ENCODE measurements around the gene MEX3D.

The MEX3D gene

DNA sequence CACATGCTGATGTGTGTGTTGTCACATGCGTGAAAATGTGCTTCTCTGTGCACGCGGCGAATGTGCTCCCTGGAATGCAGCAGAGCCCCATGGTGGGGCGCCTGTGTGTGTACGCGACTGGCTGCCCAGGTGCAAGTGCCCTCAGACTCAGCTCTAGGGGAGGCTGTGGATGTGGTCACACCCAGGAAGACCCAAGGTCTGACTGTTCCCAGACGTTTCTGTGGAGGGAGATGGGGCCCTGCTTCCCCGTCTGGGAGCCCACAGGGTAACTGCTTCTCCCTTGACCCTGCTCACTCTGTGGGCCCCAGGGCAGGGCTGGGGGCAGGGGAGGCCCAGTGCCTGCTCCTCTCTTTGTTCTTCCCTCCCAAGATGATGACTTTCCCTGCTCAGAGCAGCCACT, 45.0 kb upstream of the MEX3D start (continued):
- TF ChIP-seq KLF9 (tag by site-specific recombination; IDR thresholded peaks at IDR 0.05; ENCODE audit: low read depth), result no peak
- TF ChIP-seq ZNF600 (tag by site-specific recombination; IDR thresholded peaks at IDR 0.05), result no peak
- no peak for TF ChIP-seq ZNF155 (tag by site-specific recombination; IDR thresholded peaks at IDR 0.05)
- TF ChIP-seq YY2 (tag by site-specific recombination; IDR thresholded peaks at IDR 0.05), result no peak
- TF ChIP-seq ZNF664 (tag by site-specific recombination; IDR thresholded peaks at IDR 0.05), result no peak
- TF ChIP-seq ZNF266 (tag by site-specific recombination; IDR thresholded peaks at IDR 0.05; ENCODE audit: low read depth), result no peak

DNA sequence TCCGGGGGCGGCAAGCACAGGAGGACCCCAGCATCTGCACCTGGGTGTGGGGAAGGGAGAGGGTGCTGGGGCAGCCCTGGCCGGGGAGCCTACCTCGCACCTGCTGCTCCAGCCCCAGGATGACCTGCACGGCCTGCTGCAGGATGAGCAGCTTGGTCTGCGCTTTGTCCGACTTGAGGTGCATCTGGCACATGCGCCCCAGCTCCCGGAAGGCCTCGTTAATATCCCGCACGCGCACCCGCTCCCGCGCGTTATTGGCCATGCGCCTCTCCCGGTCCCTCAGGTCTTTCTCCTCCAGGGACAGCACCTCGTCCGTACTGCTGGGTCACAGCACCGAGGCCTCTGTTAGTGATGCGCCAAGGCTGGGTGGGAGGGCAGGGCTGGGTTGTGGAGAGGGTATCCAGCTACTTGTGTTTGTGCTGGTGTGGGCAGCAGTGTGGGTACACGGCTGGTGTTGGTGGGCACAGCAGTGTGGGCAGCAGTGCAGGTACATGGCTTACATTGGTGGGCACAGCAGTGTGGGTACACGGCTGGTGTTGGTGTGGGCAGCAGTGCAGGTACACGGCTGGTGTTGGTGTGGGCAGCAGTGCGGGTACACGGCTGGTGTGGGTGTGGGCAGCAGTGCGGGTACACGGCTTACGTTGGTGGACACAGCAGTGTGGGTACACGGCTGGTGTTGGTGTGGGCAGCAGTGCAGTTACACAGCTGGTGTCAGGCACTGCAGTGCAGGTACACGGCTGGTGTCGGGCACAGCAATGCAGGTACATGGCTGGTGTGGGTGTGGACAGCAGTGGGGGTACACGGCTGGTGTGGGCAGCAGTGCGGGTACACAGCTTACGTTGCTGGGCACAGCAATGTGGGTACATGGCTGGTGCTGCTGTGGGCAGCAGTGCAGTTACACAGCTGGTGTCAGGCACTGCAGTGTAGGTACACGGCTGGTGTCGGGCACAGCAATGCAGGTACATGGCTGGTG, 44.3 kb upstream of the MEX3D start:
- peaks cover 11 to 73% of the 10 kb centered on the region in 2 experiments; a peak in 2 of 3 replicates for H3K36me3 ChIP-seq (ENCODE audit: control insufficient read depth in 2 of 2, insufficient read depth in 1 of 2, low read length in 2 of 2)
- no peak overlapping the region for H3K27ac ChIP-seq (ENCODE audit: extremely low read depth, low read depth, low read length)
- H3K4me3 ChIP-seq (ENCODE audit: low read depth, low read length), result no peak overlapping the region
- CTCF ChIA-PET, result no interaction called here
- TF ChIP-seq ZFHX2 (tag by site-specific recombination; conservative IDR thresholded peaks at IDR 0.05) (peak; percentile 61), EGR2 (tag by site-specific recombination; IDR thresholded peaks at IDR 0.05; ENCODE audit: low read depth) (peak; percentile 82), ZNF157 (tag by site-specific recombination; IDR thresholded peaks at IDR 0.05) (peak; percentile 100), ZNF707 (tag by site-specific recombination; IDR thresholded peaks at IDR 0.05) (no peak), ZNF768 (tag by site-specific recombination; IDR thresholded peaks at IDR 0.05) (no peak), OSR2 (tag by site-specific recombination; IDR thresholded peaks at IDR 0.05) (no peak), ZEB2 (tag by site-specific recombination; IDR thresholded peaks at IDR 0.05) (no peak), ZNF473 (tag by site-specific recombination; IDR thresholded peaks at IDR 0.05) (no peak), SALL2 (tag by site-specific recombination; IDR thresholded peaks at IDR 0.05; ENCODE audit: borderline replicate concordance) (no peak), ZNF610 (tag by site-specific recombination; IDR thresholded peaks at IDR 0.05; ENCODE audit: borderline replicate concordance) (no peak), ZNF366 (tag by site-specific recombination; conservative IDR thresholded peaks at IDR 0.05) (no peak), GLI4 (tag by site-specific recombination; IDR thresholded peaks at IDR 0.05) (no peak), REPIN1 (tag by site-specific recombination; IDR thresholded peaks at IDR 0.05; ENCODE audit: low read depth) (no peak)
- TF ChIP-seq, protein P1, sequence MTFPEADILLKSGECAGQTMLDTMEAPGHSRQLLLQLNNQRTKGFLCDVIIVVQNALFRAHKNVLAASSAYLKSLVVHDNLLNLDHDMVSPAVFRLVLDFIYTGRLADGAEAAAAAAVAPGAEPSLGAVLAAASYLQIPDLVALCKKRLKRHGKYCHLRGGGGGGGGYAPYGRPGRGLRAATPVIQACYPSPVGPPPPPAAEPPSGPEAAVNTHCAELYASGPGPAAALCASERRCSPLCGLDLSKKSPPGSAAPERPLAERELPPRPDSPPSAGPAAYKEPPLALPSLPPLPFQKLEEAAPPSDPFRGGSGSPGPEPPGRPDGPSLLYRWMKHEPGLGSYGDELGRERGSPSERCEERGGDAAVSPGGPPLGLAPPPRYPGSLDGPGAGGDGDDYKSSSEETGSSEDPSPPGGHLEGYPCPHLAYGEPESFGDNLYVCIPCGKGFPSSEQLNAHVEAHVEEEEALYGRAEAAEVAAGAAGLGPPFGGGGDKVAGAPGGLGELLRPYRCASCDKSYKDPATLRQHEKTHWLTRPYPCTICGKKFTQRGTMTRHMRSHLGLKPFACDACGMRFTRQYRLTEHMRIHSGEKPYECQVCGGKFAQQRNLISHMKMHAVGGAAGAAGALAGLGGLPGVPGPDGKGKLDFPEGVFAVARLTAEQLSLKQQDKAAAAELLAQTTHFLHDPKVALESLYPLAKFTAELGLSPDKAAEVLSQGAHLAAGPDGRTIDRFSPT (tag by site-specific recombination; IDR thresholded peaks at IDR 0.05), result peak; percentile 47; the same call in 1 of the 2 replicates
- TF ChIP-seq, protein P2, sequence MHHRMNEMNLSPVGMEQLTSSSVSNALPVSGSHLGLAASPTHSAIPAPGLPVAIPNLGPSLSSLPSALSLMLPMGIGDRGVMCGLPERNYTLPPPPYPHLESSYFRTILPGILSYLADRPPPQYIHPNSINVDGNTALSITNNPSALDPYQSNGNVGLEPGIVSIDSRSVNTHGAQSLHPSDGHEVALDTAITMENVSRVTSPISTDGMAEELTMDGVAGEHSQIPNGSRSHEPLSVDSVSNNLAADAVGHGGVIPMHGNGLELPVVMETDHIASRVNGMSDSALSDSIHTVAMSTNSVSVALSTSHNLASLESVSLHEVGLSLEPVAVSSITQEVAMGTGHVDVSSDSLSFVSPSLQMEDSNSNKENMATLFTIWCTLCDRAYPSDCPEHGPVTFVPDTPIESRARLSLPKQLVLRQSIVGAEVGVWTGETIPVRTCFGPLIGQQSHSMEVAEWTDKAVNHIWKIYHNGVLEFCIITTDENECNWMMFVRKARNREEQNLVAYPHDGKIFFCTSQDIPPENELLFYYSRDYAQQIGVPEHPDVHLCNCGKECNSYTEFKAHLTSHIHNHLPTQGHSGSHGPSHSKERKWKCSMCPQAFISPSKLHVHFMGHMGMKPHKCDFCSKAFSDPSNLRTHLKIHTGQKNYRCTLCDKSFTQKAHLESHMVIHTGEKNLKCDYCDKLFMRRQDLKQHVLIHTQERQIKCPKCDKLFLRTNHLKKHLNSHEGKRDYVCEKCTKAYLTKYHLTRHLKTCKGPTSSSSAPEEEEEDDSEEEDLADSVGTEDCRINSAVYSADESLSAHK (tag by site-specific recombination; IDR thresholded peaks at IDR 0.05), result no peak
- TF ChIP-seq, protein P3, sequence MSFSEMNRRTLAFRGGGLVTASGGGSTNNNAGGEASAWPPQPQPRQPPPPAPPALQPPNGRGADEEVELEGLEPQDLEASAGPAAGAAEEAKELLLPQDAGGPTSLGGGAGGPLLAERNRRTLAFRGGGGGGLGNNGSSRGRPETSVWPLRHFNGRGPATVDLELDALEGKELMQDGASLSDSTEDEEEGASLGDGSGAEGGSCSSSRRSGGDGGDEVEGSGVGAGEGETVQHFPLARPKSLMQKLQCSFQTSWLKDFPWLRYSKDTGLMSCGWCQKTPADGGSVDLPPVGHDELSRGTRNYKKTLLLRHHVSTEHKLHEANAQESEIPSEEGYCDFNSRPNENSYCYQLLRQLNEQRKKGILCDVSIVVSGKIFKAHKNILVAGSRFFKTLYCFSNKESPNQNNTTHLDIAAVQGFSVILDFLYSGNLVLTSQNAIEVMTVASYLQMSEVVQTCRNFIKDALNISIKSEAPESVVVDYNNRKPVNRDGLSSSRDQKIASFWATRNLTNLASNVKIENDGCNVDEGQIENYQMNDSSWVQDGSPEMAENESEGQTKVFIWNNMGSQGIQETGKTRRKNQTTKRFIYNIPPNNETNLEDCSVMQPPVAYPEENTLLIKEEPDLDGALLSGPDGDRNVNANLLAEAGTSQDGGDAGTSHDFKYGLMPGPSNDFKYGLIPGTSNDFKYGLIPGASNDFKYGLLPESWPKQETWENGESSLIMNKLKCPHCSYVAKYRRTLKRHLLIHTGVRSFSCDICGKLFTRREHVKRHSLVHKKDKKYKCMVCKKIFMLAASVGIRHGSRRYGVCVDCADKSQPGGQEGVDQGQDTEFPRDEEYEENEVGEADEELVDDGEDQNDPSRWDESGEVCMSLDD (tag by site-specific recombination; IDR thresholded peaks at IDR 0.05), result no peak
- TF ChIP-seq, protein P4, sequence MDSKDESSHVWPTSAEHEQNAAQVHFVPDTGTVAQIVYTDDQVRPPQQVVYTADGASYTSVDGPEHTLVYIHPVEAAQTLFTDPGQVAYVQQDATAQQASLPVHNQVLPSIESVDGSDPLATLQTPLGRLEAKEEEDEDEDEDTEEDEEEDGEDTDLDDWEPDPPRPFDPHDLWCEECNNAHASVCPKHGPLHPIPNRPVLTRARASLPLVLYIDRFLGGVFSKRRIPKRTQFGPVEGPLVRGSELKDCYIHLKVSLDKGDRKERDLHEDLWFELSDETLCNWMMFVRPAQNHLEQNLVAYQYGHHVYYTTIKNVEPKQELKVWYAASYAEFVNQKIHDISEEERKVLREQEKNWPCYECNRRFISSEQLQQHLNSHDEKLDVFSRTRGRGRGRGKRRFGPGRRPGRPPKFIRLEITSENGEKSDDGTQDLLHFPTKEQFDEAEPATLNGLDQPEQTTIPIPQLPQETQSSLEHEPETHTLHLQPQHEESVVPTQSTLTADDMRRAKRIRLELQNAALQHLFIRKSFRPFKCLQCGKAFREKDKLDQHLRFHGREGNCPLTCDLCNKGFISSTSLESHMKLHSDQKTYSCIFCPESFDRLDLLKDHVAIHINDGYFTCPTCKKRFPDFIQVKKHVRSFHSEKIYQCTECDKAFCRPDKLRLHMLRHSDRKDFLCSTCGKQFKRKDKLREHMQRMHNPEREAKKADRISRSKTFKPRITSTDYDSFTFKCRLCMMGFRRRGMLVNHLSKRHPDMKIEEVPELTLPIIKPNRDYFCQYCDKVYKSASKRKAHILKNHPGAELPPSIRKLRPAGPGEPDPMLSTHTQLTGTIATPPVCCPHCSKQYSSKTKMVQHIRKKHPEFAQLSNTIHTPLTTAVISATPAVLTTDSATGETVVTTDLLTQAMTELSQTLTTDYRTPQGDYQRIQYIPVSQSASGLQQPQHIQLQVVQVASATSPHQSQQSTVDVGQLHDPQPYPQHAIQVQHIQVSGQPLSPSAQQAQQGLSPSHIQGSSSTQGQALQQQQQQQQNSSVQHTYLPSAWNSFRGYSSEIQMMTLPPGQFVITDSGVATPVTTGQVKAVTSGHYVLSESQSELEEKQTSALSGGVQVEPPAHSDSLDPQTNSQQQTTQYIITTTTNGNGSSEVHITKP (tag by site-specific recombination; IDR thresholded peaks at IDR 0.05), result no peak
- TF ChIP-seq, protein P5, sequence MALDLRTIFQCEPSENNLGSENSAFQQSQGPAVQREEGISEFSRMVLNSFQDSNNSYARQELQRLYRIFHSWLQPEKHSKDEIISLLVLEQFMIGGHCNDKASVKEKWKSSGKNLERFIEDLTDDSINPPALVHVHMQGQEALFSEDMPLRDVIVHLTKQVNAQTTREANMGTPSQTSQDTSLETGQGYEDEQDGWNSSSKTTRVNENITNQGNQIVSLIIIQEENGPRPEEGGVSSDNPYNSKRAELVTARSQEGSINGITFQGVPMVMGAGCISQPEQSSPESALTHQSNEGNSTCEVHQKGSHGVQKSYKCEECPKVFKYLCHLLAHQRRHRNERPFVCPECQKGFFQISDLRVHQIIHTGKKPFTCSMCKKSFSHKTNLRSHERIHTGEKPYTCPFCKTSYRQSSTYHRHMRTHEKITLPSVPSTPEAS (tag by site-specific recombination; IDR thresholded peaks at IDR 0.05), result no peak
- POLR2A ChIA-PET, result no interaction called here
- no peaks in the 10 kb centered on the region for H3K4me1 ChIP-seq (ENCODE audit: control insufficient read depth, insufficient read depth, low read length)
- no peaks in the 10 kb centered on the region for H3K9me3 ChIP-seq (ENCODE audit: control insufficient read depth, insufficient read depth, low read depth, low read length)
